HFFc6 (cell line): Measurements from ENCODE around the gene SMDT1. TPM values are rescaled to one million over a fixed set of nuclear protein-coding genes. Genes with fewer than 3 reads are reported as not detected.

Experiments
- DNase-seq: peaks from one replicate; pipeline ENCODE4 v3.0.0-alpha.2; 2018
- H3K27ac Mint-ChIP-seq: 2 replicates; pipeline ENCODE4 v1.8.0; 2020; ENCODE audit warnings: mild to moderate bottlenecking, mixed read lengths
- H3K27me3 Mint-ChIP-seq: 2 replicates; pipeline ENCODE4 v1.8.0; 2021; ENCODE audit warnings: mild to moderate bottlenecking, moderate library complexity, mixed read lengths; ENCODE audit not compliant: insufficient read depth
- H3K36me3 Mint-ChIP-seq: 2 replicates; pipeline ENCODE4 v1.8.0; 2021; ENCODE audit warnings: low read depth, mixed read lengths
- H3K4me1 Mint-ChIP-seq: 2 replicates; pipeline ENCODE4 v1.8.0; 2020; ENCODE audit warnings: low read depth, mixed read lengths
- H3K4me3 Mint-ChIP-seq: 2 replicates; pipeline ENCODE4 v1.8.0; 2020; ENCODE audit warnings: mild to moderate bottlenecking, moderate library complexity, mixed read lengths
- H3K9me3 Mint-ChIP-seq: 2 replicates; pipeline ENCODE4 v1.8.0; 2020; ENCODE audit warnings: mild to moderate bottlenecking, mixed read lengths
- total RNA-seq, 6 experiments: library from RNA; stranded (reverse); fragmentation: NEBNext Ultra II Directional; extraction: Animal tissue kit (Norgen Biotek cat#: 25700); gene quantifications; 2 replicates in 1 of 6; 3 replicates in 5 of 6; pipeline ENCODE4 v1.2.3, GENCODE V29; 2021
- TF ChIP-seq, protein P1 (sequence below): fragments of 200-600 bp; sonication (generic); IDR thresholded peaks from 2 replicates; pipeline ENCODE4 v1.5.0; 2021; ENCODE audit warnings: antibody characterized with exemption, mild to moderate bottlenecking

The SMDT1 gene
- total RNA-seq, 6 experiments from 2014 or later = 46.8 to 55.4 (median 51.7) TPM

GRCh38 chr22:42077486-42078125, 1.9 kb upstream of the SMDT1 start:
- H3K4me3 Mint-ChIP-seq = no peak overlapping the region
- peaks cover 18% of the 10 kb centered on the region for H3K36me3 Mint-ChIP-seq
- no peaks in the 10 kb centered on the region for H3K9me3 Mint-ChIP-seq
- peaks cover 48% of the 10 kb centered on the region for H3K4me1 Mint-ChIP-seq
- no peak for DNase-seq
- H3K27me3 Mint-ChIP-seq = peaks cover 8% of the 10 kb centered on the region
- TF ChIP-seq, protein P1, sequence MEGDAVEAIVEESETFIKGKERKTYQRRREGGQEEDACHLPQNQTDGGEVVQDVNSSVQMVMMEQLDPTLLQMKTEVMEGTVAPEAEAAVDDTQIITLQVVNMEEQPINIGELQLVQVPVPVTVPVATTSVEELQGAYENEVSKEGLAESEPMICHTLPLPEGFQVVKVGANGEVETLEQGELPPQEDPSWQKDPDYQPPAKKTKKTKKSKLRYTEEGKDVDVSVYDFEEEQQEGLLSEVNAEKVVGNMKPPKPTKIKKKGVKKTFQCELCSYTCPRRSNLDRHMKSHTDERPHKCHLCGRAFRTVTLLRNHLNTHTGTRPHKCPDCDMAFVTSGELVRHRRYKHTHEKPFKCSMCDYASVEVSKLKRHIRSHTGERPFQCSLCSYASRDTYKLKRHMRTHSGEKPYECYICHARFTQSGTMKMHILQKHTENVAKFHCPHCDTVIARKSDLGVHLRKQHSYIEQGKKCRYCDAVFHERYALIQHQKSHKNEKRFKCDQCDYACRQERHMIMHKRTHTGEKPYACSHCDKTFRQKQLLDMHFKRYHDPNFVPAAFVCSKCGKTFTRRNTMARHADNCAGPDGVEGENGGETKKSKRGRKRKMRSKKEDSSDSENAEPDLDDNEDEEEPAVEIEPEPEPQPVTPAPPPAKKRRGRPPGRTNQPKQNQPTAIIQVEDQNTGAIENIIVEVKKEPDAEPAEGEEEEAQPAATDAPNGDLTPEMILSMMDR = no peak
- H3K27ac Mint-ChIP-seq = peak overlapping the region; percentile 94; the same call in 1 of the 2 replicates

GRCh38 chr22:42078469-42079318, 806 bp upstream of the SMDT1 start:
- peaks cover 40% of the 10 kb centered on the region for H3K4me1 Mint-ChIP-seq
- no peak for DNase-seq

GRCh38 chr22:42080287-42080686, 787 bp downstream of the SMDT1 start:
- Mint-ChIP-seq H3K9me3 (no peaks in the 10 kb centered on the region), H3K4me3 (peak overlapping the region; percentile 98), H3K36me3 (peaks cover 21% of the 10 kb centered on the region), H3K27me3 (peaks cover 8% of the 10 kb centered on the region), H3K4me1 (peaks cover 34% of the 10 kb centered on the region), H3K27ac (peak overlapping the region; percentile 94)
- TF ChIP-seq, protein P1 = no peak
- DNase-seq = peak; percentile 51

More at GRCh38 chr22:42078469-42079318, 806 bp upstream of the SMDT1 start:
- Mint-ChIP-seq H3K27me3 (peaks cover 8% of the 10 kb centered on the region), H3K27ac (peak overlapping the region; percentile 94), H3K4me3 (peak overlapping the region; percentile 98), H3K36me3 (peaks cover 20% of the 10 kb centered on the region), H3K9me3 (no peaks in the 10 kb centered on the region)
- TF ChIP-seq, protein P1 = no peak

- no peak overlapping the region for H3K4me3 Mint-ChIP-seq
- H3K27me3 Mint-ChIP-seq = peaks cover 8% of the 10 kb centered on the region
- no peaks in the 10 kb centered on the region for H3K9me3 Mint-ChIP-seq
- peaks cover 27% of the 10 kb centered on the region for H3K36me3 Mint-ChIP-seq
- peaks cover 27% of the 10 kb centered on the region for H3K4me1 Mint-ChIP-seq
- no peak for DNase-seq
- H3K27ac Mint-ChIP-seq = no peak overlapping the region
- TF ChIP-seq, protein P1 = no peak
Measured at GRCh38 chr22:42083119-42083518, 3.6 kb downstream of the SMDT1 start.

DNA sequence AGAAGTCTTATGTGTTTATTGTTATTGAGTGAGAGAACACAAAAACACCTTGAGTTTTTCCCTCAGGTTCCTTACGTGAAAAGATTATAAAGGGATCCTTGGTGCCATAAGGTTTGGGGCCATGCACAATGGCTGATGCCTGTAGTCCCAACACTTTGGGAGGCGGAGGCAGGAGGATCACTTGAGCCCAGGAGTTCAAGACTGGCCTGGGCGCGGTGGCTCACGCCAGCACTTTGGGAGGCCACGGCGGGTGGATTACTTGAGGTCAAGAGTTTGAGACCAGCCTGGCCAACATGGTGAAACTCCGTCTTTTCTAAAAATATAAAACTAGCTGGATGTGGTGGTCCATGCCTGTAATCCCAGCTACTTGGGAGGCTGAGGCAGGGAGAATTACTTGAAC, 5.4 kb downstream of the SMDT1 start:
- Mint-ChIP-seq H3K27ac (no peak overlapping the region), H3K36me3 (peaks cover 39% of the 10 kb centered on the region), H3K27me3 (peaks cover 3% of the 10 kb centered on the region), H3K4me3 (no peak overlapping the region), H3K4me1 (peaks cover 30% of the 10 kb centered on the region), H3K9me3 (peaks cover 3% of the 10 kb centered on the region)
- TF ChIP-seq, protein P1 = no peak
- DNase-seq = no peak
